ENCODE data around the gene PNMT. TPM values are rescaled to one million over a fixed set of nuclear protein-coding genes. Genes with fewer than 3 reads are reported as not detected.

The PNMT gene
- total and polyA plus RNA-seq, 2 of the 8 experiments (the other 6 are each of a cell fraction or from before 2014, with no cell fraction given), result 5.6 to 10.9 TPM

GRCh38 chr17:39661744-39662541, 6.3 kb upstream of the PNMT start:
- H3K9me3 ChIP-seq (ENCODE audit: insufficient read depth in 2 of 2, low read depth in 1 of 2, low read length in 1 of 2), result no peaks in the 10 kb centered on the region
- no peaks in the 10 kb centered on the region for H3K79me2 ChIP-seq (ENCODE audit: control insufficient read depth in 1 of 2, insufficient read depth in 2 of 2, low read length in 2 of 2)
- FAIRE-seq, result no peak
- peaks cover 0 to 9% (median 3%) of the 10 kb centered on the region in 4 experiments; a peak in 3 of 8 replicates for H3K36me3 ChIP-seq (ENCODE audit: control insufficient read depth in 2 of 4, insufficient read depth in 4 of 4, low read length in 3 of 4)
- no peak overlapping the region for H2BK120ac ChIP-seq (replicated peaks; ENCODE audit: low read depth, low read length)
- H3K27me3 ChIP-seq (replicated peaks in 1 of 4; ENCODE audit: control insufficient read depth in 3 of 4, extremely low read depth in 1 of 4, insufficient read depth in 3 of 4, low read length in 3 of 4), result peaks cover 0 to 3% (median under 1%) of the 10 kb centered on the region in 4 experiments; a peak in 4 of 7 replicates
- H3K23me2 ChIP-seq (ENCODE audit: low read depth, low read length), result no peaks in the 10 kb centered on the region
- H2BK20ac ChIP-seq (ENCODE audit: low read length), result 0 out of 2 replicates have a peak overlapping the region, but pooled peaks have one; percentile 61
- H3K27ac ChIP-seq (ENCODE audit: low read depth, low read length), result peak overlapping the region; percentile 50; the same call in 1 of the 2 replicates
- no peak overlapping the region for H2AFZ ChIP-seq (ENCODE audit: low read length)
- DNase-seq (ENCODE audit: low read depth in 1 of 2, low spot score in 2 of 2), result no peak
- H3K23ac ChIP-seq (ENCODE audit: insufficient read length), result no peak overlapping the region
- no peak overlapping the region for H4K91ac ChIP-seq (replicated peaks; ENCODE audit: insufficient read length, low read length)
- H4K20me1 ChIP-seq (replicated peaks in 1 of 2; ENCODE audit: control insufficient read depth in 1 of 2, insufficient read depth in 2 of 2, low read length in 2 of 2), result no peaks in the 10 kb centered on the region
- no peak overlapping the region for H3K14ac ChIP-seq (ENCODE audit: insufficient read length)
- POLR2A ChIA-PET (ENCODE audit: partially characterized antibody), result interaction anchor here (1.1 to 32.5 kb wide), 3 partner anchors 9 to 56 kb away, joined by 3 to 708 read pairs (median 3); partner anchors contain the start of genes ERBB2 and PGAP3
- no peak overlapping the region for H3K4ac ChIP-seq (replicated peaks; ENCODE audit: insufficient read length, low read depth, low read length)
- no peak overlapping the region for H3K9ac ChIP-seq (replicated peaks in 1 of 4; ENCODE audit: extremely low read depth in 1 of 4, low read depth in 3 of 4, low read length in 3 of 4)
- peak overlapping the region; percentile 35; the same call in 1 of the 2 replicates for H2BK5ac ChIP-seq (ENCODE audit: low read depth, low read length)
- H3K79me1 ChIP-seq (ENCODE audit: low read depth, low read length), result no peaks in the 10 kb centered on the region
- H4K5ac ChIP-seq (ENCODE audit: insufficient read length, low read depth, low read length), result no peak overlapping the region
- H2AK5ac ChIP-seq (ENCODE audit: low read depth, low read length), result no peak overlapping the region
- 0 out of 2 replicates have a peak overlapping the region, but pooled peaks have one; percentile 27 for H2BK12ac ChIP-seq (ENCODE audit: low read depth, low read length)
- CTCF ChIA-PET (ENCODE audit: partially characterized antibody), result interaction anchor here (0.7 to 52.4 kb wide), 5 partner anchors 11 to 114 kb away, joined by 3 to 1885 read pairs (median 4); partner anchors contain the start of genes PPP1R1B and STARD3
- no peak overlapping the region; the same call in 1 of the 2 replicates for H3K18ac ChIP-seq (ENCODE audit: extremely low read depth, low read length)
- peaks cover 0 to 48% (median 40%) of the 10 kb centered on the region in 4 experiments; a peak in 6 of 7 replicates for H3K4me1 ChIP-seq (replicated peaks in 1 of 4; ENCODE audit: control insufficient read depth in 3 of 4, insufficient read depth in 4 of 4, low read length in 3 of 4)
- 92% methylated on average over 8 of the region's 8 CpGs; no CpG with 5 or more reads in 1 of the 2 experiments for WGBS, 2 experiments (ENCODE audit: extremely low coverage in 1 of 2, insufficient coverage in 1 of 2, insufficient read length in 1 of 2, insufficient replicate concordance in 2 of 2, low coverage in 1 of 2, low lambda C conversion rate in 2 of 2, missing lambda C conversion rate in 1 of 2)
- no peak overlapping the region; the same call in 1 of the 2 replicates for H4K8ac ChIP-seq (ENCODE audit: extremely low read depth, insufficient read depth, low read length)
- H2BK15ac ChIP-seq (ENCODE audit: low read length), result no peak overlapping the region; the same call in 1 of the 2 replicates
- H3K56ac ChIP-seq (replicated peaks; ENCODE audit: insufficient read length, low read depth, low read length), result no peak overlapping the region
- H3K4me2 ChIP-seq (ENCODE audit: insufficient read depth in 1 of 2, low read depth in 2 of 2, low read length in 2 of 2), result no peak overlapping the region
- H3K4me3 ChIP-seq (ENCODE audit: extremely low read depth in 1 of 4, insufficient read depth in 2 of 4, low read depth in 3 of 4, low read length in 4 of 4), result no peak overlapping the region
- TF ChIP-seq SP1 (IDR thresholded peaks at IDR 0.05; ENCODE audit: low read depth, low read length) (no peak), NRF1 (IDR thresholded peaks at IDR 0.05; ENCODE audit: low read depth, low read length) (no peak), SRF (IDR thresholded peaks at IDR 0.05; ENCODE audit: low read depth, low read length) (no peak), CBX5 (IDR thresholded peaks at IDR 0.05; ENCODE audit: low read depth, low read length) (no peak), MAFK (IDR thresholded peaks at IDR 0.05; ENCODE audit: low read depth, low read length) (no peak), RXRA (IDR thresholded peaks at IDR 0.05; ENCODE audit: insufficient read depth, low read depth, low read length) (no peak), KDM1A (IDR thresholded peaks at IDR 0.05; ENCODE audit: borderline replicate concordance, low read length) (no peak), SIRT6 (IDR thresholded peaks at IDR 0.05; ENCODE audit: low read length) (no peak), RAD21 (IDR thresholded peaks at IDR 0.05 in 1 of 2, conservative IDR thresholded peaks at IDR 0.05 in 1 of 2; ENCODE audit: low read depth in 2 of 2, low read length in 2 of 2) (no peak), GTF2F1 (IDR thresholded peaks at IDR 0.05; ENCODE audit: borderline replicate concordance, low read depth, low read length) (no peak), SP4 (IDR thresholded peaks at IDR 0.05; ENCODE audit: low read length) (no peak), TCF12 (IDR thresholded peaks at IDR 0.05; ENCODE audit: low read depth, low read length) (no peak)
